Measurements from ENCODE around the gene WWP2.

Gene WWP2

GRCh38 chr16:69865701-69866100 lies 103.6 kb downstream of the WWP2 start:
- no peak overlapping the region for H3K4me3 ChIP-seq (replicated peaks in 1 of 2; ENCODE audit: low read depth in 2 of 2, low read length in 2 of 2)
- peak; percentile 84 to 90 for DNase-seq (ENCODE audit: low read depth in 2 of 2)
- no peak for TF ChIP-seq CTCF (IDR thresholded peaks at IDR 0.05; ENCODE audit: low read depth, low read length)

DNA sequence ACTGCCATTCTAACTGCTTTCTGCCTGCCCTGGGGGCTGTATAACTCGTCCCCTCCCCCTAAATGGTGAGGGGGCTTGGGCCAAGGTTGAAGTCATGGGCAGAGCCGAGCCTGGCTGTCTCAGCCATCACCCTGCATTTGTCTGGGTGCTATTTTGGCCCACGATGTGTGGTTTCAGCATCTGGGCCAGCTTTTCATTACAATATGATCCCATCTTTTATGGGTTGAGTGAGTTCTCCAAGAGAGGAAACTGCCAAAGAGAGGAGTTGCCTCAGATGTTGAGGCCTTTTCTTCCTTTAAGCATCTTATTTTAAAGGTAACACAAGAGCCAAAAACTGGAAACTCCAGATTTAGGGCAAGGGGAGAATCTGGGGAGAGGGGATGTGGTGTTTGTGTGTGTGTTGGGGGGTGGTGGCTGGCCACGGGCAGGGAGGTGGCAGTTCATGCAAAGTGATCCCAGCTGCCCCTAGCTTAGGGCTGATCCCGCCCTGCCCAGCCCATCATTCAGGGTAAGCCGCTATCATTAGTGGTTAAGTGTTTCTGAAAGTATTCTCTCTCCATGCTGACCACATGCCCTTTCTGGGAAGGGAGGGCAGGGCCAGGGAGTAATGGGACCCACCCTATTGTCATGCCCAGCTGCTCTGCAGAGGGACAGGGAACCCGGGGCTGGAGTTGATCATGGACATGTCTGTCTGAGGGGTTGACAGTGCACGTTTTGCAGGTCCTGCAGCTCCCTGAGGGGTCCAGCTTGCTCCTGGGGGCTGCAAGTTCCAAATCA lies 105.8 kb downstream of the WWP2 start:
- no peak for DNase-seq (ENCODE audit: low read depth in 2 of 2)
- no peak for TF ChIP-seq CTCF (IDR thresholded peaks at IDR 0.05; ENCODE audit: low read depth, low read length)
- no peak overlapping the region for H3K4me3 ChIP-seq (replicated peaks in 1 of 2; ENCODE audit: low read depth in 2 of 2, low read length in 2 of 2)

- H3K4me3 ChIP-seq (replicated peaks in 1 of 2; ENCODE audit: low read depth in 2 of 2, low read length in 2 of 2) = no peak overlapping the region
- no peak for TF ChIP-seq CTCF (IDR thresholded peaks at IDR 0.05; ENCODE audit: low read depth, low read length)
- DNase-seq (ENCODE audit: low read depth in 2 of 2) = no peak
Observed at GRCh38 chr16:69870761-69871160, 108.6 kb downstream of the WWP2 start.

DNA sequence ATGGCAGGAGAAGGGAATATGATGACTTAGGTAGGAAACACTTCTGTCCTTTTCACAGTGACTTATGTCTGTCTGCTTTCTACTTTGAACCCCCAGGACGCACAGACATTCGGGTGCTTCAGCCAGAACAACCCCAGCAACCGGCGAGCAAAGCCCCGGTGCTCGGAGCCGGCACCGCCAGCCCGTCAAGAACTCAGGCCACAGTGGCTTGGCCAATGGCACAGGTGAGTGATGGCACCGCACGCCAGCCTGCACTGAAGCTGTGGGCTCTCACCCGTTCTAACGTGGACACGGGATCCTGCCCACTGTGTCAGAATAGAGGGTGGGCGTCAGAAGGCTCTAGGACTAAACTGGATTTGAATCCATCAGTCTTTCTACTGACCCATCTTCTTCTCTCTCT lies 109.6 kb downstream of the WWP2 start:
- TF ChIP-seq CTCF (IDR thresholded peaks at IDR 0.05; ENCODE audit: low read depth, low read length) = no peak
- H3K4me3 ChIP-seq (replicated peaks in 1 of 2; ENCODE audit: low read depth in 2 of 2, low read length in 2 of 2) = no peak overlapping the region

GRCh38 chr16:69872888-69873287 lies 110.8 kb downstream of the WWP2 start:
- H3K4me3 ChIP-seq (replicated peaks in 1 of 2; ENCODE audit: low read depth in 2 of 2, low read length in 2 of 2) = no peak overlapping the region
- no peak for TF ChIP-seq CTCF (IDR thresholded peaks at IDR 0.05; ENCODE audit: low read depth, low read length)
- no peak for DNase-seq (ENCODE audit: low read depth in 2 of 2)

More for the DNA sequence above, 109.6 kb downstream of the WWP2 start:
- no peak for DNase-seq (ENCODE audit: low read depth in 2 of 2)

- DNase-seq (ENCODE audit: low read depth in 2 of 2) = no peak
- TF ChIP-seq CTCF (IDR thresholded peaks at IDR 0.05; ENCODE audit: low read depth, low read length) = no peak
- no peak overlapping the region for H3K4me3 ChIP-seq (replicated peaks in 1 of 2; ENCODE audit: low read depth in 2 of 2, low read length in 2 of 2)
Observed at GRCh38 chr16:69873783-69874182, 111.7 kb downstream of the WWP2 start.

DNA sequence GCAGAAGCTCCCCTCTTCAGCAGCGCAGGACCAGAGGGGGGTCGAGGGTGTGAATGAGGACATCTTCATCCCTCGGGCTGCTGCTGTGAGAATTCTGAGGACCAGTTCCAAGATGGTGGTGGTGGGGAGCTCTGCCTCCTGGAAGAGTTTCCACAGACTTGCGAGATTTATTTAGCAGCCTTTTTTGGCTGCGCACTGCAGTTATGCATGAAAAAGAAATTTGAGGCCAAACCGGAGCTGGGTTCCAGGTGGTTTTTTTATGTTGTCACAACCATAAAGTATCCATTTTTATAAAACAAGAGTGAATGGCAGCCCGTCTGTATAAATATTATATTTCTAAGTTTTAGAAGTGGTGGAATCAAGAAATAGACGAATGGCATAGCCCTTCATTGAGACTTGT lies 112.1 kb downstream of the WWP2 start:
- no peak overlapping the region for H3K4me3 ChIP-seq (replicated peaks in 1 of 2; ENCODE audit: low read depth in 2 of 2, low read length in 2 of 2)
- DNase-seq (ENCODE audit: low read depth in 2 of 2) = no peak
- TF ChIP-seq CTCF (IDR thresholded peaks at IDR 0.05; ENCODE audit: low read depth, low read length) = no peak
